PC-9 (cell line): ENCODE results near the gene BRCA1.

Source experiments
- EZH2 ChIP-seq: fragments of 200-600 bp; sonication (generic); IDR thresholded peaks from 2 replicates; pipeline ENCODE4 v1.8.0; 2017; ENCODE audit warnings: antibody characterized with exemption, low read depth
- TF ChIP-seq, protein P1 (sequence below): fragments of 200-600 bp; sonication (generic); conservative IDR thresholded peaks from 2 replicates; pipeline ENCODE4 v1.6.1; 2017; ENCODE audit warnings: mixed run types, antibody characterized with exemption, mild to moderate bottlenecking, moderate library complexity

DNA sequence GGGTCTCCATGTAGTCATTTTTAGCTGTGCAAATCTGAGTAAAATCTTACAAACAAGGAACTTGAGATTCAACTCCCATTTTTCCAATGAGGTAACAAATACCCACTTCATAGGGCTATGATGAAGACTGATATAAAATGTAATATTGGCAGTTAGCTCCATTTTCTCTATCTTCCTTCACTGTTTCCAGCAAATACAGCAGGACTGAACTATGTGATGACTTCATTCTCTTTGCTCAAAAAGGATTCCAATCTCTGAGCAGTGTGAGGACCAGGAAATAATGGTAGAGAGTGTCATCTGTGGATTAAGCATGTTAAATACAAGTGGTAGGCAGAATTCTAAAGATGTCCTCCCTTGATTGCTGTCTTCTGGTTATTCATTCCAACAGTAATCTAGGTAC is 81.9 kb downstream of the BRCA1 start:
- no peak for TF ChIP-seq EZH2
- TF ChIP-seq, protein P1, sequence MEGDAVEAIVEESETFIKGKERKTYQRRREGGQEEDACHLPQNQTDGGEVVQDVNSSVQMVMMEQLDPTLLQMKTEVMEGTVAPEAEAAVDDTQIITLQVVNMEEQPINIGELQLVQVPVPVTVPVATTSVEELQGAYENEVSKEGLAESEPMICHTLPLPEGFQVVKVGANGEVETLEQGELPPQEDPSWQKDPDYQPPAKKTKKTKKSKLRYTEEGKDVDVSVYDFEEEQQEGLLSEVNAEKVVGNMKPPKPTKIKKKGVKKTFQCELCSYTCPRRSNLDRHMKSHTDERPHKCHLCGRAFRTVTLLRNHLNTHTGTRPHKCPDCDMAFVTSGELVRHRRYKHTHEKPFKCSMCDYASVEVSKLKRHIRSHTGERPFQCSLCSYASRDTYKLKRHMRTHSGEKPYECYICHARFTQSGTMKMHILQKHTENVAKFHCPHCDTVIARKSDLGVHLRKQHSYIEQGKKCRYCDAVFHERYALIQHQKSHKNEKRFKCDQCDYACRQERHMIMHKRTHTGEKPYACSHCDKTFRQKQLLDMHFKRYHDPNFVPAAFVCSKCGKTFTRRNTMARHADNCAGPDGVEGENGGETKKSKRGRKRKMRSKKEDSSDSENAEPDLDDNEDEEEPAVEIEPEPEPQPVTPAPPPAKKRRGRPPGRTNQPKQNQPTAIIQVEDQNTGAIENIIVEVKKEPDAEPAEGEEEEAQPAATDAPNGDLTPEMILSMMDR, result no peak
